Tibial nerve (tissue), 4 donors: ENCODE measurements around the gene SLX4IP.

Experiments
- EP300 ChIP-seq, 2 donors: sonication (generic); formaldehyde crosslinking; IDR thresholded peaks; one replicate each; pipeline ENCODE4 v1.6.1; 2017; ENCODE audit warnings: antibody characterized with exemption in 2 of 2, mild to moderate bottlenecking in 1 of 2
- POLR2A ChIP-seq, 2 donors: fragments of 450-650 bp; IDR thresholded peaks; one replicate each; pipeline ENCODE4 v1.6.1; 2017; ENCODE audit warnings: antibody characterized with exemption in 2 of 2, mild to moderate bottlenecking in 2 of 2, moderate library complexity in 2 of 2
- TF ChIP-seq, protein P1 (sequence below), 5 experiments: fragments of 200-600 bp in 3 of 5; fragments of 450-650 bp in 2 of 5; sonication (generic) in 3 of 5; IDR thresholded peaks; one replicate each; pipeline ENCODE4 v1.5.1; 2016 to 2019; ENCODE audit warnings: antibody characterized with exemption in 5 of 5, mild to moderate bottlenecking in 3 of 5, moderate library complexity in 2 of 5

DNA sequence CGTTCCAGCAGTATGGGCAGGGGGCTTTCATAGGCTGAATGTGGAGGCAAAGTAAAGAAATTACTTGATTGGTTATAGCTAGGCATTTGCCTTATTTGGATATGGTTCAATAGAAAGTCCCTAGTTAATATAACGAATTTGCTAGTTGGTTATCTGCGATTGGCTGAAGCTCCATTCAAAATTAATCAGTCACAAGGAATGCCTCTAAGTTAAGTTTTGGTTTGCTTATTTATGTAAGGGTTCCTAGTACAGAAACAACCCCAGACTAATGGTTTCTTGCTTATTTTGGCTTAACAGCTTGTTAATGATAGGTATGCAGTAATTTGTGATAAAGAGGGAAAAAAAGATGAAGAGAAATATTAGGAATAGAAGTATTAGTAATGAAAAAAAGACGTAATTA is 151.2 kb downstream of the SLX4IP start:
- no peak for TF ChIP-seq POLR2A (IDR thresholded peaks at IDR 0.05)
- TF ChIP-seq, protein P1, sequence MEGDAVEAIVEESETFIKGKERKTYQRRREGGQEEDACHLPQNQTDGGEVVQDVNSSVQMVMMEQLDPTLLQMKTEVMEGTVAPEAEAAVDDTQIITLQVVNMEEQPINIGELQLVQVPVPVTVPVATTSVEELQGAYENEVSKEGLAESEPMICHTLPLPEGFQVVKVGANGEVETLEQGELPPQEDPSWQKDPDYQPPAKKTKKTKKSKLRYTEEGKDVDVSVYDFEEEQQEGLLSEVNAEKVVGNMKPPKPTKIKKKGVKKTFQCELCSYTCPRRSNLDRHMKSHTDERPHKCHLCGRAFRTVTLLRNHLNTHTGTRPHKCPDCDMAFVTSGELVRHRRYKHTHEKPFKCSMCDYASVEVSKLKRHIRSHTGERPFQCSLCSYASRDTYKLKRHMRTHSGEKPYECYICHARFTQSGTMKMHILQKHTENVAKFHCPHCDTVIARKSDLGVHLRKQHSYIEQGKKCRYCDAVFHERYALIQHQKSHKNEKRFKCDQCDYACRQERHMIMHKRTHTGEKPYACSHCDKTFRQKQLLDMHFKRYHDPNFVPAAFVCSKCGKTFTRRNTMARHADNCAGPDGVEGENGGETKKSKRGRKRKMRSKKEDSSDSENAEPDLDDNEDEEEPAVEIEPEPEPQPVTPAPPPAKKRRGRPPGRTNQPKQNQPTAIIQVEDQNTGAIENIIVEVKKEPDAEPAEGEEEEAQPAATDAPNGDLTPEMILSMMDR (IDR thresholded peaks at IDR 0.05) = no peak
- no peak for TF ChIP-seq EP300 (IDR thresholded peaks at IDR 0.05)
